GM20000 (cell line): ENCODE data around the gene ABCD4.

Experiments used
- DNase-seq: peaks from one replicate; pipeline ENCODE4 v3.0.0; 2012; ENCODE audit warnings: low spot score
- TF ChIP-seq, protein P1 (sequence below): IDR thresholded peaks from 2 replicates; pipeline ENCODE4 v1.5.1; 2012; ENCODE audit warnings: mild to moderate bottlenecking, control low read depth; ENCODE audit errors: extremely low read depth, missing control alignments

ABCD4 gene

GRCh38 chr14:74240794-74241651 is 61.7 kb downstream of the ABCD4 start:
- TF ChIP-seq, protein P1, sequence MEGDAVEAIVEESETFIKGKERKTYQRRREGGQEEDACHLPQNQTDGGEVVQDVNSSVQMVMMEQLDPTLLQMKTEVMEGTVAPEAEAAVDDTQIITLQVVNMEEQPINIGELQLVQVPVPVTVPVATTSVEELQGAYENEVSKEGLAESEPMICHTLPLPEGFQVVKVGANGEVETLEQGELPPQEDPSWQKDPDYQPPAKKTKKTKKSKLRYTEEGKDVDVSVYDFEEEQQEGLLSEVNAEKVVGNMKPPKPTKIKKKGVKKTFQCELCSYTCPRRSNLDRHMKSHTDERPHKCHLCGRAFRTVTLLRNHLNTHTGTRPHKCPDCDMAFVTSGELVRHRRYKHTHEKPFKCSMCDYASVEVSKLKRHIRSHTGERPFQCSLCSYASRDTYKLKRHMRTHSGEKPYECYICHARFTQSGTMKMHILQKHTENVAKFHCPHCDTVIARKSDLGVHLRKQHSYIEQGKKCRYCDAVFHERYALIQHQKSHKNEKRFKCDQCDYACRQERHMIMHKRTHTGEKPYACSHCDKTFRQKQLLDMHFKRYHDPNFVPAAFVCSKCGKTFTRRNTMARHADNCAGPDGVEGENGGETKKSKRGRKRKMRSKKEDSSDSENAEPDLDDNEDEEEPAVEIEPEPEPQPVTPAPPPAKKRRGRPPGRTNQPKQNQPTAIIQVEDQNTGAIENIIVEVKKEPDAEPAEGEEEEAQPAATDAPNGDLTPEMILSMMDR, result no peak
- peak; percentile 62 for DNase-seq

DNA sequence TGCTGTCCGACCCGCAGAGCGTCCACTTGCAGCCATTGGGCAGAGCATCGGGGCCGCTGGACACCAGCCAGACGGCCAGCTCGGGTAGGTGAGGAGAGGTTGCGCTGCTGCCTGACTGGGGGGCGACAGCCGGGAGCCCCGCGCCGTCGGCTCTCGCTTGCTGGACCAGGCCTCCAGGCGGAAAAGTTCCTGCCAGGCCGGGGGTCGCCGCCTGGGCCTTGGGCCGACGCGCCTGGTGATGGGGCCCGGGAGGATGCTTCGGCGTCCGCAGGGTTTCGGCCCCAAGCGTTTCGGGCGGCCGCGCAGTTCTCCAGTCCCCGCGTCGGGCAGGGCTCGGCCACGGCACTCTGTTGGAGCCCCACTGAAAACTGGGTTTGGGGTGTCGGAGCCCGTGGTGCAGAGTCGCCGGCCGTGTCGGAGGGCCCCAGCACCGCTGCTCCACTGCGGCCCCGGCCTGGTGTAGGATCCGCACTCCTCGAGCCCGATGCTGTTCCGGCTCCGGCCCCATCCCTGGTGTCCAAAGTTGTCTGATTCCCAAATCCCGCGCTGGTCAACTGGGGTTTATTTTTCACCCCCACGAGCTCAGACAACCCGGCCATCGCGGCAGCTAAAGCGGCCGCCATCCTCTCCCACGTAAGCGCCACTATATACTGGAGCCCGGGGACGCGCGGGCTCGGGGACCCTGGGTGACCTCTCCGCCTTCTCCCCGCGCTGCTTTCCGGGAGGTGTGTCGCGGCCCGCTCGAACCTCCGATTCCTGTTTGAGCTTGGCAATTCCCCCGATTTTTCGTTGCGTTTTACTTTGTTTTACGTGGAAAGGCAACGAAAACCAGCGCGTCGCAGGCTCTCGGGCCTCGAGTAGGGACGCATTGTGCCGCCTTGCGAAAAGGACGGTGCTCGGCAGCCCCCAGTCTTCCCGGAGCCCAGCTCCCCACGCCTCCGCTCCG is 62.6 kb downstream of the ABCD4 start:
- DNase-seq, result peak; percentile 60
- TF ChIP-seq, protein P1, result no peak

DNA sequence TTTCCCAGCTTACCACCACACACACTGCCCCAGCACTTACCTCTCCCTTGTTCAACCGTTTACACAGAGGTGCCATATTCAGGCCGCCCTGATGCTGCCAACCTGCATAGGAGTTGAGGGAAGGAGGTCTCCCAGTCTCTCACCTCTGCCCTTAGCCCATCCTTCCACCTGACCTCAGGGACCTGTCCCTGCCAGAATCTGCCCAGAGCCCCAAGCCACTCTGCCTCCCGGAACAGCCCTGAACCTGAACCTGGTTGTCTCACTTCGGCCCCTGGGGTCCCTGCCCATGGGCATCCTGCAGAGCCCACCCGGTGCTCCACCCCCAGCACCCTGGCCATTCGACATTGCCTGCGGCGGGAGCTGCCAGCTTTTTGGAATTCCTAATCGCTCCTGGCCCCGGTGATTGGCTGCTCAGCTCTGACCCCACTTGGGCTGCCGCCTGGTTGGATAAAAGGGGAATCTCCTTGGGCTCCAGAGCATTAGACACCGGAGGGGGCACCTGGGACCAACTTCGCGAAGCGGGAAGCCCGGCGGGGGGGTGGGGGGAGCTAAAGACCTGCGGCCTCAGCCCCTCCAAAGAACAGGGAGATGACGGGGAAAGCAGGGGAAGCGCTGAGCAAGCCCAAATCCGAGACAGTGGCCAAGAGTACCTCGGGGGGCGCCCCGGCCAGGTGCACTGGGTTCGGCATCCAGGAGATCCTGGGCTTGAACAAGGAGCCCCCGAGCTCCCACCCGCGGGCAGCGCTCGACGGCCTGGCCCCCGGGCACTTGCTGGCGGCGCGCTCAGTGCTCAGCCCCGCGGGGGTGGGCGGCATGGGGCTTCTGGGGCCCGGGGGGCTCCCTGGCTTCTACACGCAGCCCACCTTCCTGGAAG is 63.5 kb downstream of the ABCD4 start, which contains the start of gene VSX2:
TSS of gene VSX2 (plus strand) at position 476 of the 874 bp plus-strand sequence. CDS start at position 589, 113 bp downstream.
- no peak for DNase-seq
- TF ChIP-seq, protein P1, result no peak

- TF ChIP-seq, protein P1, result no peak
- DNase-seq, result no peak
Measured at GRCh38 chr14:74237441-74237840, 65.3 kb downstream of the ABCD4 start.
